GM18909 (cell line): Measurements from ENCODE around the gene PP2D1.
"Not testable (repeated sequence)": the region's sequence is repeated elsewhere in the genome, so short reads cannot be mapped to it uniquely, and the experiment has no call there.

ENCODE experiments used
- ATAC-seq: cut with Tn5 transposase; IDR thresholded peaks from one replicate; pipeline ENCODE4 v1.9.1; 2021; ENCODE audit warnings: mild to moderate bottlenecking; ENCODE audit not compliant: unreplicated experiment, poor library complexity

Gene PP2D1

GRCh38 chr3:19988904-19989303, 23.2 kb downstream of the PP2D1 start:
- not testable (repeated sequence) for ATAC-seq

- ATAC-seq = no peak
These were observed 40.0 kb downstream of the PP2D1 start for GRCh38 chr3:19972054-19972453.

GRCh38 chr3:19970327-19970726, 41.7 kb downstream of the PP2D1 start:
- no peak for ATAC-seq

GRCh38 chr3:19967812-19968211, 44.3 kb downstream of the PP2D1 start:
- ATAC-seq = no peak

- ATAC-seq = no peak
These were observed 44.9 kb downstream of the PP2D1 start for GRCh38 chr3:19967208-19967607.

- no peak for ATAC-seq
These were observed 50.1 kb downstream of the PP2D1 start for GRCh38 chr3:19961960-19962359.

- ATAC-seq = no peak
These were observed 51.4 kb downstream of the PP2D1 start for GRCh38 chr3:19960696-19961095.

GRCh38 chr3:19959505-19959904, 52.6 kb downstream of the PP2D1 start:
- no peak for ATAC-seq

GRCh38 chr3:19957354-19957753, 54.7 kb downstream of the PP2D1 start:
- not testable (repeated sequence) for ATAC-seq

- no peak for ATAC-seq
These were observed 57.4 kb downstream of the PP2D1 start for GRCh38 chr3:19954676-19955075.

- no peak for ATAC-seq
These were observed 61.7 kb downstream of the PP2D1 start for GRCh38 chr3:19950316-19950715.

- ATAC-seq = no peak
These were observed 63.9 kb downstream of the PP2D1 start for GRCh38 chr3:19948226-19948591.

- ATAC-seq = peak; percentile 17
These were observed 64.4 kb downstream of the PP2D1 start for GRCh38 chr3:19947549-19948225.

GRCh38 chr3:19946832-19947548, 65.1 kb downstream of the PP2D1 start, which contains the start of gene RAB5A:
Gene RAB5A, plus strand, starts transcription at chr3:19947097. Its CDS starts 3,802 bp downstream, at chr3:19950899.
- ATAC-seq = peak; percentile 96

GRCh38 chr3:19945969-19946831, 65.9 kb downstream of the PP2D1 start:
- ATAC-seq = peak; percentile 14

GRCh38 chr3:19945534-19945933, 66.5 kb downstream of the PP2D1 start:
- no peak for ATAC-seq

- ATAC-seq = no peak
These were observed 71.4 kb downstream of the PP2D1 start for GRCh38 chr3:19940643-19941042.

GRCh38 chr3:19938295-19938627, 73.8 kb downstream of the PP2D1 start:
- no peak for ATAC-seq

GRCh38 chr3:19937459-19938294, 74.4 kb downstream of the PP2D1 start:
- no peak for ATAC-seq
